Skeletal muscle tissue (tissue), 4 donors: ENCODE measurements around the gene C1S. TPM values are rescaled to one million over a fixed set of nuclear protein-coding genes. Genes with fewer than 3 reads are reported as not detected.
A peak's percentile ranks its signal among the peaks of the same experiment; 100 is the strongest.
"Not testable (repeated sequence)": the region's sequence is repeated elsewhere in the genome, so short reads cannot be mapped to it uniquely, and the experiment has no call there.

ENCODE experiments used
- H3K27ac ChIP-seq: one replicate; pipeline ENCODE4 v1.7.0; 2013; ENCODE audit warnings: mild to moderate bottlenecking, low read depth, low read length, inconsistent platforms
- H3K27me3 ChIP-seq, 3 donors: one replicate each; pipeline ENCODE4 v1.7.0; 2013; ENCODE audit warnings: low read length in 3 of 3; ENCODE audit not compliant: control insufficient read depth in 3 of 3, insufficient read depth in 3 of 3
- H3K36me3 ChIP-seq, 3 donors: one replicate each; pipeline ENCODE4 v1.7.0; 2013; ENCODE audit warnings: low read length in 3 of 3; ENCODE audit not compliant: control insufficient read depth in 3 of 3, insufficient read depth in 3 of 3
- H3K4me1 ChIP-seq, 3 donors: one replicate each; pipeline ENCODE4 v1.7.0; 2013; ENCODE audit warnings: low read length in 3 of 3, mild to moderate bottlenecking in 3 of 3; ENCODE audit not compliant: control insufficient read depth in 3 of 3, insufficient read depth in 3 of 3
- H3K4me3 ChIP-seq, 3 donors: one replicate each; pipeline ENCODE4 v1.7.0; 2013; ENCODE audit warnings: low read length in 3 of 3
- H3K9ac ChIP-seq, 3 donors: one replicate each; pipeline ENCODE4 v1.7.0; 2013; ENCODE audit warnings: low read length in 3 of 3, mild to moderate bottlenecking in 3 of 3, moderate library complexity in 2 of 3, low read depth in 1 of 3
- H3K9me3 ChIP-seq, 3 donors: one replicate each; pipeline ENCODE4 v1.7.0; 2013; ENCODE audit warnings: low read length in 3 of 3; ENCODE audit not compliant: control insufficient read depth in 3 of 3
- total RNA-seq: library from RNA; depleted of rRNA; stranded (reverse); fragments of >200 nt; gene quantifications from one replicate; pipeline ENCODE4 v1.2.3, GENCODE V29; 2014
- donor health status: Osteomylitis.

Gene C1S
- total RNA-seq, 1 donor from 2014 or later: 89.8 TPM

DNA sequence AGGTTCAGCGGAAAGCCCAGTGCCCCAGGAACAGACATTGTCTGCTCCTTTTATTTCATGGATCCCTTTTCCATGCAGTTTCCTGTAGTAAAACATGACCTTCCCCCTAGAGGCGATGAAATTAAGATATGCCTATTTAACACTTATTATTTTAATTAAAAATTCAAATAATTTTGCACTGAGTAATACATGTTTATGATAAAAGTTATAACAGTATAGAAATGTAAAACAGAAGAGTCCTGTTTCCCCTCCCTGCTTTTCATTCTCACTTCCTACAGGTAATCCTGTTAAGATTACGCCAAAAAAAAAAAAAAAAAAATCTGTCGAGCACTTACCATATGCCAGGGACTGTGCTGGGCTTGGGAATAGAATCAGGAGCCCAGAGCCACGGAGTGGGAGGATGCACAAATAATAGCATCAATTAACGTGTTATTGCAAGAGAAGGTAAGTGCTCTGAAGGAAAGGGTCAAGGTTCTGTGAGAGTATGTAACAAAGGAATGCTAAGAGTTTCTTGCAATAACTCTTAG lies 41.4 kb upstream of the C1S start:
- Histone ChIP-seq H3K27me3 (no peaks in the 10 kb centered on the region), H3K36me3 (peaks cover 0 to 3% (median 0%) of the 10 kb centered on the region in 3 donors), H3K9me3 (no peaks in the 10 kb centered on the region), H3K27ac (peak overlapping the region; percentile 98), H3K4me1 (peaks cover 23 to 28% (median 24%) of the 10 kb centered on the region in 3 donors), H3K9ac (peak overlapping the region; percentile 44 to 97 (median 89)), H3K4me3 (peak overlapping the region; percentile 49 to 70 (median 68))

DNA sequence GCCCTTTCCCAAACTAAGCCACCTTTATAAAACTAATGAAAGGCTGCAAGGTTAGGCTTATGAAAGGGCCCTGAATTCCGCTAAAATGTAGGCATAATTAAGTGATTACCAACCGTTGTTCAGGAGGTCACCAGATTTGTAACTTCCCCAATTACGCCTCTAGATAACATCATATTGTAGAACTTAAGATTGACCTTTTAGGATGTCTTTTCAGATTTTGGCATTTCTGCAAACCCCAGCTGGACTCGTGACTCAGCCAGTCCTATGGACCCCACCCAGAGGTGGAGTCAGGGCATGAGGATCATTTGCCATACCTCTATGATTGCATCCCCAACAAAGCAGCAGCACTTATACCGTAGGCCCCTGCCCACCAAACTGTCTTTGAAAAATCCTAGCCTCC lies 38.6 kb upstream of the C1S start:
- Histone ChIP-seq H3K27ac (no peak overlapping the region), H3K27me3 (no peaks in the 10 kb centered on the region), H3K4me3 (no peak overlapping the region), H3K36me3 (no peaks in the 10 kb centered on the region), H3K4me1 (peaks cover 7 to 9% (median 9%) of the 10 kb centered on the region in 3 donors), H3K9ac (no peak overlapping the region), H3K9me3 (no peaks in the 10 kb centered on the region)

DNA sequence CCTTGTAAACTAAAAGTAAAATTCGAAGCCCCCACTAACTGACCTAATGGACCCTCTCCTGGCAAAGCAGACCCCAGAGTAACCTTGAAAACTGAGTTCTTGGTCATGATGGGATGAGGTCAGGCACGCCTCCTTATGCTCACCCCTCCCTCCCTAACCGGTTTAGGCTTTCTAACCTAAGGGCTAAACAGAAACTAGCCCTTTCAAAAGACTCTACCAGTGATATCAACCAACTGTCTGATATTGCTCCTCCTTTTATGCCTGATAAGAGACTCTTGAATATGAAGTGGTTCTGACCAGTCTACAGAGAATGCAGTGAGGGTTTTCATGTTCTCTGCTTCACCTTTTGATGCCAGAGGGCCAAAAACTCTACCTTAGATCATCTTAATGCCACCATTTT lies 37.4 kb upstream of the C1S start:
- Histone ChIP-seq H3K9ac (no peak overlapping the region), H3K9me3 (no peaks in the 10 kb centered on the region), H3K4me3 (no peak overlapping the region), H3K4me1 (peaks cover 0 to 4% (median 0%) of the 10 kb centered on the region in 3 donors), H3K36me3 (no peaks in the 10 kb centered on the region), H3K27me3 (no peaks in the 10 kb centered on the region), H3K27ac (no peak overlapping the region)

DNA sequence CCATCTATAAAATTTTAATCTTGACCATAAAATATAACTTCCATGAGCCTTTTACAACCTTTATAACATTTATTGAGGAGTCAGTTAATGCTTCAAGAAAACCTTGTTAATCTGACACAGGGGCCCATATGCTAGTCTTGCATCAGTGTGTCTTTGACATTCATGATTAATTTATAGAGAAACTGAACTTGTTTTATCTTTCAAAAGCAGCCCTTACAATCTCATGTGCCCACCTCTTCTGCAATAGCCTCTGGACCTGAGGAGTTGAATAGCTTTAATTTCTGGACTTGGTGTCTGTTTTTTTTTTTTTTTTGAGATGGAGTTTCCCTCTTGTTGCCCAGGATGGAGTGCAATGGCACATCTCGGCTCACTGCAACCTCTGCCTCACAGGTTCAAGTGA lies 33.7 kb upstream of the C1S start:
- no peak overlapping the region for H3K9ac ChIP-seq
- H3K4me3 ChIP-seq: no peak overlapping the region
- H3K4me1 ChIP-seq: no peaks in the 10 kb centered on the region
- H3K36me3 ChIP-seq: no peaks in the 10 kb centered on the region
- no peak overlapping the region for H3K27ac ChIP-seq
- H3K27me3 ChIP-seq: no peaks in the 10 kb centered on the region
- H3K9me3 ChIP-seq: no peaks in the 10 kb centered on the region

DNA sequence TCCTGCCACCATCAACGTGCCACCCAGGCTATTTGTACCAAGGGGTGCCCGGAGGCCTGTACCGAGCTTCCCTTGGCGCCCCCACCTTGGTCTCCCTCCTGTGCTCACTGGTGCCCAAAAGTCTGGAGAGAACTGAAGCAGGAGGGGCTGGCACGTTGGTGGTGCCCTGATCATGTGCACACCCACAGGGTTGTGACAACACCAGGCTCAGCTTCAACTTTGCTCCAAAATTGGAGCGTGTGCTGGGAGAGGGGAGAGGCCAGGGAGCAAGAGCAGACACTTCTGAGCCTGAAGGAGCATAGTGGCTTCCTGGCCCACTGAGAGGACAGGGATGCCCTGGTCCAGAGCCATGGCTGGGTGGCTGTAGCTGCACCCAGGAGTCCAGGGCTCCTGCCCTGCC lies 29.2 kb upstream of the C1S start:
- no peaks in the 10 kb centered on the region for H3K27me3 ChIP-seq
- no peak overlapping the region for H3K4me3 ChIP-seq
- no peaks in the 10 kb centered on the region for H3K4me1 ChIP-seq
- H3K36me3 ChIP-seq: no peaks in the 10 kb centered on the region
- H3K9me3 ChIP-seq: no peaks in the 10 kb centered on the region
- no peak overlapping the region for H3K9ac ChIP-seq
- no peak overlapping the region for H3K27ac ChIP-seq

DNA sequence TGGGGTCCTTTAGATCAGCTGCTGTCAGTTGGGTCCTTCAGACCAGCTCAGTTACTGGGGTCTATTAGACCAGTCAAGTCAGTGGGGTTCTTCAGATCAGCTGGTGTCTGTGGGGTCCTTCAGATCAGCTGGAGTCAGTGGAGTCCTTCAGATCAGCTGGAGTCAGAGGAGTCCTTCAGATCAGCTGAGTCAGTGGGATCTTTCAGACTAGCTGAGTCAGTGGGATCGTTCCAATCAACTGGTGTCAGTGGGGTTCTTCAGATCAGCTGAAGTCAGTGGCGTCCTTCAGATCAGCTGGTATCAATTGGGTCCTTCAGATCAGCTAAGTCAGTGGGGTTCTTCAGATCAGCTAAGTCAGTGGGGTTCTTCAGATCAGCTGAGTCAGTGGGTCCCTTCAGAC lies 27.5 kb upstream of the C1S start:
- Histone ChIP-seq H3K27ac (no peak overlapping the region), H3K9me3 (no peaks in the 10 kb centered on the region), H3K4me1 (no peaks in the 10 kb centered on the region), H3K4me3 (no peak overlapping the region), H3K36me3 (no peaks in the 10 kb centered on the region), H3K27me3 (no peaks in the 10 kb centered on the region), H3K9ac (no peak overlapping the region)

DNA sequence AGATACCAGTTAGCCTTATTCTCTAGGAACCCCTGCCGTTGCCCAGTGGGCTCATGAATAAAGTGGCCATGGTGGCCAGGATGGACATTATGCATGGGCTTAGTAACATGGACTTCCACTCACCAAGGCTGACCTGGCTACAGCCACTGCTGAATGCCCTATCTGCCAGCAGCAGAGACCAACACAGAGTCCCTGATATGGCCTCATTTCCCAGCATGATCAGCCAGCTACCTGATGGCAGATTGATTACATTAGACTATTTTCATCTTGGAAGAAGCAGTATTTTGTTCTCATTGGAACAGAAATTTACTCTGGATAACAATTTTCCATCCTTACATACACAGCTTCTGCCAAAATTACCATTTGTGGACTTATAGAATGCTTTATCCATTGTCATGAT lies 26.1 kb upstream of the C1S start:
- Histone ChIP-seq H3K27me3 (no peaks in the 10 kb centered on the region), H3K36me3 (no peaks in the 10 kb centered on the region), H3K27ac (no peak overlapping the region), H3K9ac (no peak overlapping the region), H3K4me3 (no peak overlapping the region), H3K9me3 (no peaks in the 10 kb centered on the region), H3K4me1 (no peaks in the 10 kb centered on the region)

DNA sequence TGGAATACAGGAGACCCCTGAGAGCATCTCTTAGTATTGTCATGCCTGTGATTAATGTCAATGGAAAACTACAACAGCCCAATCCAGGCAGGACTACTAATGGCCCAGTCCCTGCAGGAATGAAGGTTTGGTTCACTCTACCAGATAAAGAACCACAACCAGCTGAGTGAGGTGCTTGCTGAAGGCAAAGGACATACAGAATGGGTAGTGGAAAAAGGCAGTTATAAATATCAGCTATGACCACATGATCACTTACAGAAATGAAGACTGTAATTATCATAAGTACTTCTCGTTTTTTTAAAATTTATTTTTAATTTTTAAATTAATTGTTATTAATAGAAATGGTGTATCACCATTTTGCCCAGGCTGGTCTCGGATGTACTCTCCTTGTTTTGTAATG lies 25.1 kb upstream of the C1S start:
- no peak overlapping the region for H3K4me3 ChIP-seq
- no peaks in the 10 kb centered on the region for H3K27me3 ChIP-seq
- no peaks in the 10 kb centered on the region for H3K4me1 ChIP-seq
- H3K9me3 ChIP-seq: no peaks in the 10 kb centered on the region
- H3K27ac ChIP-seq: no peak overlapping the region
- H3K9ac ChIP-seq: no peak overlapping the region
- H3K36me3 ChIP-seq: no peaks in the 10 kb centered on the region

DNA sequence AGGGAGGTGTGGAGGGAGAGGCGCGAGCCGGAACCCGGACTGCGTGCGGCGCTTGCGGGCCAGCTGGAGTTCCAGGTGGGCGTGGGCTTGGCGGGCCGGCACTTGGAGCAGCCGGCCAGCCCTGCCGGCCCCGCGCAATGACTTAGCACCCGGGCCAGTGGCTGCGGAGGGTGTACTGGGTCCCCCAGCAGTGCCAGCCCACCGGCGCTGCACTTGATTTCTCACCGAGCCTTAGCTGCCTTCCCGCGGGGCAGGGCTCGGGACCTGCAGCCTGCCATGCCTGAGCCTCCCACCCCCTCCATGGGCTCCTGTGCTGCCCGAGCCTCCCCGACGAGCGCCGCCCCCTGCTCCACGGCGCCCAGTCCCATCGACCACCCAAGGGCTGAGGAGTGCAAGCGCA lies 23.1 kb upstream of the C1S start:
- H3K9me3 ChIP-seq, H3K27me3 ChIP-seq, H3K4me1 ChIP-seq, H3K4me3 ChIP-seq, H3K36me3 ChIP-seq, H3K9ac ChIP-seq, H3K27ac ChIP-seq: not testable (repeated sequence)

DNA sequence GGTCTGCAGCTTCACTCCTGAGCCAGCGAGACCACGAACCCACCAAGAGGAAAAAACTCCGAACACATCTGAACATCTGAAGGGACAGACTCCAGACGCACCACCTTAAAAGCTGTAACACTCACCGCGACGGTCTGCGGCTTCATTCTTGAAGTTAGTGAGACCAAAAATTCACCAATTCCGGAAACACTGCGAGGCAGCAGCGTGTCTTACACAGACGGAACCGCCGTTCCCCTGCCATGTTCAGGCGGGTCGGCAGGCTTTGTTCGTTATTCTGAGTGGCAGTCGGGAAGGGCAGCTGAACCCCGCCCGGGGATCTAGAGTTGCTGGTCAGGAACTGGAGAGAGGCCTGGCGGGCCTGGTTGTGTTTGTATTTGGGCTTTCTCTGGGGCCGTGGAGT lies 21.9 kb upstream of the C1S start:
- Histone ChIP-seq H3K4me1 (no peaks in the 10 kb centered on the region), H3K36me3 (no peaks in the 10 kb centered on the region), H3K4me3 (no peak overlapping the region), H3K9me3 (no peaks in the 10 kb centered on the region), H3K9ac (no peak overlapping the region), H3K27me3 (no peaks in the 10 kb centered on the region), H3K27ac (no peak overlapping the region)

DNA sequence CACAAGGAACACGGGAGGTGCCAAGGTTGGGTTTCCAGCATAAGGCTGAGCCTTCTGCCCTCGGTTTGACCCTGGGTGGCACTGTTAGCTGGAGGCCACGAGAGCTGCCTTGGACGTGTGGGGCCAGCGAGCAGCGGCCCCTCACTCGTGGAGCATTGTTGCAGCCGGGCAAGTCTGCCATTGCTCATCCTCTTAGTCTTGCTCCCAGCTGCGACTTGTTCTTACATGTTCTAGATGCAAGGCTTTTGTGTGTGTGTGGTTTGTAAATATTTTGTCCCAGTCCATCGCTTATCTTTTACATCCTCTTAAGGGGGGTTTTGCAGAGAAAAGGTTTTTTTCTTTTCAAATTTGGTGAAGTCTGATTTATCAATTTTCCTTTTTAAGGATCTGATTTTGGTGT lies 21.1 kb upstream of the C1S start:
- Histone ChIP-seq H3K4me1 (no peaks in the 10 kb centered on the region), H3K9ac (no peak overlapping the region), H3K4me3 (no peak overlapping the region), H3K27ac (no peak overlapping the region), H3K36me3 (no peaks in the 10 kb centered on the region), H3K27me3 (no peaks in the 10 kb centered on the region), H3K9me3 (no peaks in the 10 kb centered on the region)
